Esophagus squamous epithelium (tissue), 5 donors: ENCODE data around the gene KNOP1. TPM values are rescaled to one million over a fixed set of nuclear protein-coding genes. Genes with fewer than 3 reads are reported as not detected.

Source experiments
- DNase-seq: peaks from one replicate; lab custom pipeline; 2025; lab: John Stamatoyannopoulos, UW
- H3K27ac ChIP-seq, 4 donors: fragments of 200-600 bp; sonication (generic); one replicate each; pipeline ENCODE4 v1.5.1; 2016 to 2019; ENCODE audit warnings: mild to moderate bottlenecking in 1 of 4
- H3K27me3 ChIP-seq, 4 donors: fragments of 200-600 bp; sonication (generic); 1 replicate in 3 of 4; 2 replicates in 1 of 4; pipeline versions ENCODE4 v1.5.1 to v1.6.0; 2017 to 2021; ENCODE audit warnings: antibody characterized with exemption in 1 of 4
- H3K36me3 ChIP-seq, 3 donors: fragments of 200-600 bp; sonication (generic); one replicate each; pipeline ENCODE4 v1.5.1; 2016 to 2019
- H3K4me1 ChIP-seq, 3 donors: fragments of 200-600 bp; sonication (generic); one replicate each; pipeline ENCODE4 v1.5.1; 2017 to 2019
- H3K4me3 ChIP-seq, 4 donors: fragments of 200-600 bp; sonication (generic); 1 replicate in 3 of 4; 2 replicates in 1 of 4; pipeline ENCODE4 v1.5.1; 2016 to 2019; ENCODE audit warnings: mild to moderate bottlenecking in 2 of 4, moderate library complexity in 1 of 4
- H3K9me3 ChIP-seq, 3 donors: fragments of 200-600 bp; sonication (generic); one replicate each; pipeline ENCODE4 v1.5.1; 2016 to 2019
- POLR2A ChIP-seq, 4 donors: fragments of 450-650 bp; IDR thresholded peaks; one replicate each; pipeline ENCODE4 v1.6.1; 2017; ENCODE audit warnings: antibody characterized with exemption in 4 of 4, mild to moderate bottlenecking in 4 of 4, moderate library complexity in 3 of 4
- WGBS, 2 donors: methylation state at CpG; one replicate each; pipeline ENCODE4 v1.1.5; 2018; 5-methylcytosine and 5-hydroxymethylcytosine counted together
- intact Hi-C: fragments of 100-400 bp; cut with DNase I; formaldehyde crosslinking; loops from one replicate; pipeline ENCODE4 v1.15.0; 2022
- total RNA-seq, 4 donors: library from RNA; depleted of rRNA; stranded (reverse); fragments of >200 nt; gene quantifications; one replicate each; pipeline ENCODE4 v1.1.0, GENCODE V29; 2016
- TF ChIP-seq, protein P1 (sequence below), 6 experiments: fragments of 450-650 bp in 4 of 6; fragments of 200-600 bp in 2 of 6; sonication (generic) in 2 of 6; IDR thresholded peaks; one replicate each; pipeline ENCODE4 v1.5.1; 2016 to 2019; ENCODE audit warnings: antibody characterized with exemption in 6 of 6, mild to moderate bottlenecking in 4 of 6, moderate library complexity in 4 of 6
- donor health status: DM: yes; HTN: yes; CAD: no.

The KNOP1 gene
- total RNA-seq, 4 donors from 2014 or later, result 9.0 to 14.3 (median 11.7) TPM

DNA sequence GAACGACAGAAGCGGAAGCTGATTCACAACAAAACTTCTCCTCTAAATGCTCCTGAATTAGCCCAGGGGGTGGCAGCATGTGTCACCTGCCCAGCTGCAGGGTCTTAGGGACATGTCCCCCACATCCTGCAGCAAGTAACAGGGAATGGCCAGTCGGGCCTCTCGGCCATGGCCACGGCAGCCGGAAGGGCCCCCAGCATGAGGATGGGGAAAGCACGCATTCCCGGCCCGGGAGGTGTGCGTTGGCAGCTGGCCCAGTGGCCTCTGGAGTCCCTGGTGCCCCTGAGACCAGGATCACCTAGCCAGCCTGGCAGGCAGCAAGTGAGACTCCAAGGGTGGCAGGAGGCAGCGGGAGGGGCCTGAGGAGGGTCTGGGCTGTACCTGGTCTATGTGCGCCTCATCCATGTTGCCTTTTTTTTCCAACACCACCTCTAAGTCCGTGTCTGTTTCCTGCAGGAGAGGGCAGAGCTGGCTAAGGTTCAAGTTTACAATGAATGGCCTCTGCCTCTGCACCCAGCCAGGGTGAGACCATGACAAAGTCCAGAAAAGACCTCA, 7.0 kb downstream of the KNOP1 start:
- DNase-seq, result no peak
- Histone ChIP-seq H3K27ac (peak overlapping the region in 3 of 4 donors; percentile 2 to 55 (median 17)), H3K4me3 (no peak overlapping the region), H3K4me1 (peaks cover 4 to 37% (median 14%) of the 10 kb centered on the region in 3 donors), H3K36me3 (peaks cover 4 to 89% (median 25%) of the 10 kb centered on the region in 3 donors), H3K9me3 (no peaks in the 10 kb centered on the region), H3K27me3 (no peaks in the 10 kb centered on the region)
- no peak for TF ChIP-seq POLR2A (IDR thresholded peaks at IDR 0.05)
- TF ChIP-seq, protein P1, sequence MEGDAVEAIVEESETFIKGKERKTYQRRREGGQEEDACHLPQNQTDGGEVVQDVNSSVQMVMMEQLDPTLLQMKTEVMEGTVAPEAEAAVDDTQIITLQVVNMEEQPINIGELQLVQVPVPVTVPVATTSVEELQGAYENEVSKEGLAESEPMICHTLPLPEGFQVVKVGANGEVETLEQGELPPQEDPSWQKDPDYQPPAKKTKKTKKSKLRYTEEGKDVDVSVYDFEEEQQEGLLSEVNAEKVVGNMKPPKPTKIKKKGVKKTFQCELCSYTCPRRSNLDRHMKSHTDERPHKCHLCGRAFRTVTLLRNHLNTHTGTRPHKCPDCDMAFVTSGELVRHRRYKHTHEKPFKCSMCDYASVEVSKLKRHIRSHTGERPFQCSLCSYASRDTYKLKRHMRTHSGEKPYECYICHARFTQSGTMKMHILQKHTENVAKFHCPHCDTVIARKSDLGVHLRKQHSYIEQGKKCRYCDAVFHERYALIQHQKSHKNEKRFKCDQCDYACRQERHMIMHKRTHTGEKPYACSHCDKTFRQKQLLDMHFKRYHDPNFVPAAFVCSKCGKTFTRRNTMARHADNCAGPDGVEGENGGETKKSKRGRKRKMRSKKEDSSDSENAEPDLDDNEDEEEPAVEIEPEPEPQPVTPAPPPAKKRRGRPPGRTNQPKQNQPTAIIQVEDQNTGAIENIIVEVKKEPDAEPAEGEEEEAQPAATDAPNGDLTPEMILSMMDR (IDR thresholded peaks at IDR 0.05), result no peak
- intact Hi-C loops, result no loop called here
- WGBS, 2 donors, result 64 to 70% methylated on average over 3 to 4 of the region's 13 CpGs

GRCh38 chr16:19710191-19710908, 7.7 kb downstream of the KNOP1 start:
- Histone ChIP-seq H3K27ac (peak overlapping the region in 3 of 4 donors; percentile 2 to 29 (median 6)), H3K36me3 (peaks cover 4 to 96% (median 25%) of the 10 kb centered on the region in 3 donors), H3K4me1 (peaks cover 0 to 30% (median 6%) of the 10 kb centered on the region in 3 donors), H3K4me3 (no peak overlapping the region), H3K9me3 (no peaks in the 10 kb centered on the region), H3K27me3 (no peaks in the 10 kb centered on the region)
- WGBS, 2 donors, result 78 to 82% methylated on average over 7 to 13 of the region's 23 CpGs
- no peak for TF ChIP-seq POLR2A (IDR thresholded peaks at IDR 0.05)
- TF ChIP-seq, protein P1 (IDR thresholded peaks at IDR 0.05), result no peak
- intact Hi-C loops, result no loop called here
- no peak for DNase-seq

DNA sequence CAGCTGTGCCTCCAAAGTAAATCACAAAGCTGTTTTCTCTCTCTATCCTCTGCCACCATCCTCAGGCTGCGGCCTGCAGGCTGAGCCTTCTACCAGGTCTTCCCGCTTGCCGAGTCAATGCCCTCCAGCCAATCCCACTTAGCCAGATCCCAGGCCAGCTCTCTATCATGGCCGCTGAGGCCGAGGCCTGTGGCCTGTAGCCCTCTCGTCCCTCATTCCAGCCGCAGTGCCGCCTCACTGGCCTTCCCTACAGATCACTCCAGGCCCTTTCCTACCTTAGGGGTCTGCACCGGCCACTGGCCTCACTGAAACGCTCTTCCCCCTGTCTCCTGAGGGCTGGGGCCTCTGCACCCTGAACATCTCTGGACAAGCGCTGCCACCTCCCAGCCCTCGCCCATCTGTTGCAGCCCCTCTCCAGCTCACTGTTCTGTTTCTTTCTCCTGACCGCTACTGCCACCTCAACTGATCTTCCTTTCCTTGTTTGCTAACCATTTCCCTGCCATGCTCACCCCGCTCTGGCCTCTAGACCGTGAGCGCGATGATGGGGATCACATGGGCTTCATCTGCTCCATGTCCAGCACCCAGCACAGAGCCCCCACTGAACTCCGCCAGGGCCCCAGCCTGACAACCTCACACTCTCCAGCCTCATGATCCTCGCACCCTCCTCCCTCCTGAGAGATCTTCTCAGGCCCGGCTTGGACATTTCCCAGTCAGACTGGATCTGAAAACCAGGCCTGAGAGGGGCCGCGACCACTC, 8.5 kb downstream of the KNOP1 start:
- DNase-seq, result no peak
- intact Hi-C loops, result no loop called here
- Histone ChIP-seq H3K36me3 (peaks cover 3 to 100% (median 24%) of the 10 kb centered on the region in 3 donors), H3K27me3 (no peaks in the 10 kb centered on the region), H3K4me1 (peaks cover 7 to 31% (median 9%) of the 10 kb centered on the region in 3 donors), H3K4me3 (no peak overlapping the region), H3K27ac (peak overlapping the region in 1 of 4 donors; percentile 49), H3K9me3 (no peaks in the 10 kb centered on the region)
- no peak for TF ChIP-seq POLR2A (IDR thresholded peaks at IDR 0.05)
- TF ChIP-seq, protein P1 (IDR thresholded peaks at IDR 0.05), result no peak
- WGBS, 2 donors, result 94 to 96% methylated on average over 19 to 21 of the region's 22 CpGs

DNA sequence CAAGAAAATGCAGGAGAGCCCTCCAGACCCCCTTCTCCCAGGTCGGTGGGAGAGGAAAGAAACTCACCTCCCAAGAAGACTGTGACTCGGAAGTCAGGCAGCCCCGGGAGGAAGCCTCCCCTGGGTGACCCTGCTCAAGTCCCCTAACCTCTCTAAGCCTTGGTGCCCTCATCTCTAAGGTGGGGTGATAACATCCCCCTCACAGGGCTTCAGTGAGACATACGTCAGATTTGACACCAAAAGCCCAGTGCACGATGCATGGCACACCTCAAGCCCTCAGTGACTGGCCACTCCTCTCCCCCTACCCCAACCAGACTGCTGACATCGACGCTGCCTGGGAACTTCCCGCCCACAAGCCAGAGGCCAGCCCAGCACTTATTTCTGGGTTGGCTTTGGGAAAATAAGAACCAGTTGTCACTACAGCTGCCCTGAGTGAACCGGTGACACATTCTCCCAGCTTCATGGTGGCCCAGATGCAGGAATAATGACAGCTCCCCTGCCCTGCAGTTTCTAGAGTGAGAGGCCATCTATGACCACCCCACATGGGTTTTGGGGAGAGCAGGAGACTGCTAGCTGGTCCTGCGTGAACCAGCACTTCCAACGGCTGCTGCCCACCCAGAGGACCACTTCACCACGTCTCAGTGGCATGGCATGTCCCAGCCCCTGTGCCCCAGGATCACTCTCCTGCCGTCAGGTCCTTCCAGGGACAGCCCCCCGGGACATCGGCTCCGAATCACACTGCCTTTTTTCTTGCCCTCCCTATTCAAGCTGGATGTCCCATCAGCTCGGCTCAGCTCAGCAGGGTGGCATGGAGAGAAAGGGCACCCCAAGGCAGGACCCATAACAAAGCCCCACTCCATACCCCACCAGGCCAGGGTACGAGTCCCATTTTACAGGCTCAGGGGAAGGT, 9.5 kb downstream of the KNOP1 start:
- DNase-seq, result no peak

More for the DNA sequence above, 9.5 kb downstream of the KNOP1 start:
- intact Hi-C loops, result no loop called here
- no peaks in the 10 kb centered on the region for H3K9me3 ChIP-seq
- TF ChIP-seq POLR2A (IDR thresholded peaks at IDR 0.05), result peak in 1 of 4 donors; percentile 5
- TF ChIP-seq, protein P1 (IDR thresholded peaks at IDR 0.05), result no peak
- peaks cover 7 to 32% (median 12%) of the 10 kb centered on the region in 3 donors for H3K4me1 ChIP-seq
- no peak overlapping the region for H3K4me3 ChIP-seq
- 73 to 88% methylated on average over 5 to 8 of the region's 18 CpGs for WGBS, 2 donors
- peaks cover 0 to 100% (median 16%) of the 10 kb centered on the region in 3 donors for H3K36me3 ChIP-seq
- no peaks in the 10 kb centered on the region for H3K27me3 ChIP-seq
- peak overlapping the region in 3 of 4 donors; percentile 33 to 49 (median 34) for H3K27ac ChIP-seq
